Activated CD4-positive, alpha-beta T cell treated with anti-CD3 and anti-CD28 coated beads, Interleukin-2, amount 50 U/mL, for 16 hours (primary cell): ENCODE measurements around the gene RERE.

Source experiments
- DNase-seq: peaks from one replicate; pipeline ENCODE4 v3.0.0-alpha.2; 2020

RERE gene

GRCh38 chr1:8563944-8564537, 253.4 kb downstream of the RERE start:
- no peak for DNase-seq

- DNase-seq, result no peak
Observed at GRCh38 chr1:8562881-8563865, 254.3 kb downstream of the RERE start.

GRCh38 chr1:8562222-8562621, 255.2 kb downstream of the RERE start:
- no peak for DNase-seq

- DNase-seq, result peak; percentile 64
Observed at GRCh38 chr1:8560611-8561544, 256.6 kb downstream of the RERE start.

GRCh38 chr1:8560035-8560434, 257.4 kb downstream of the RERE start:
- no peak for DNase-seq

- DNase-seq, result peak; percentile 28
Observed at GRCh38 chr1:8555582-8555981, 261.9 kb downstream of the RERE start.

- DNase-seq, result peak; percentile 53
Observed at GRCh38 chr1:8554956-8555534, 262.4 kb downstream of the RERE start.

- DNase-seq, result no peak
Observed at GRCh38 chr1:8552820-8553397, 264.5 kb downstream of the RERE start.

GRCh38 chr1:8551613-8552489, 265.6 kb downstream of the RERE start:
- no peak for DNase-seq

GRCh38 chr1:8551057-8551456, 266.4 kb downstream of the RERE start:
- no peak for DNase-seq

- no peak for DNase-seq
Observed at GRCh38 chr1:8547791-8548190, 269.6 kb downstream of the RERE start.

- peak; percentile 76 for DNase-seq
Observed at GRCh38 chr1:8545078-8545477, 272.4 kb downstream of the RERE start.

- DNase-seq, result no peak
Observed at GRCh38 chr1:8544644-8545043, 272.8 kb downstream of the RERE start.

GRCh38 chr1:8543965-8544364, 273.5 kb downstream of the RERE start:
- DNase-seq, result no peak

- DNase-seq, result no peak
Observed at GRCh38 chr1:8541961-8542521, 275.4 kb downstream of the RERE start.

GRCh38 chr1:8540971-8541370, 276.5 kb downstream of the RERE start:
- no peak for DNase-seq

- DNase-seq, result peak; percentile 73
Observed at GRCh38 chr1:8540261-8540941, 277.0 kb downstream of the RERE start.

GRCh38 chr1:8539683-8540082, 277.8 kb downstream of the RERE start:
- no peak for DNase-seq

- no peak for DNase-seq
Observed at GRCh38 chr1:8538502-8538901, 278.9 kb downstream of the RERE start.

GRCh38 chr1:8537991-8538390, 279.4 kb downstream of the RERE start:
- DNase-seq, result no peak
